CD14-positive monocyte (primary cell): ENCODE results near the gene PHF21B. TPM values are rescaled to one million over a fixed set of nuclear protein-coding genes. Genes with fewer than 3 reads are reported as not detected.

Experiments
- DNase-seq, 3 donors: peaks; one replicate each; pipeline ENCODE4 v3.0.0-alpha.2; 2011 to 2022
- H2AFZ ChIP-seq: 2 replicates; pipeline ENCODE4 v1.6.0; 2012; ENCODE audit warnings: mild to moderate bottlenecking, low read depth, low read length, inconsistent platforms; ENCODE audit not compliant: insufficient read depth, poor library complexity, severe bottlenecking
- H3K27ac ChIP-seq, 2 donors: 1 replicate in 1 of 2; 2 replicates in 1 of 2; pipeline ENCODE4 v1.5.1; 2012 to 2013; ENCODE audit warnings: low read length in 2 of 2, control low read depth in 1 of 2, inconsistent platforms in 1 of 2, low read depth in 1 of 2, mild to moderate bottlenecking in 1 of 2
- H3K27me3 ChIP-seq, 2 donors: one replicate each; pipeline versions ENCODE4 v1.6.0 to v1.6.1; 2011 to 2013; ENCODE audit warnings: low read length in 2 of 2; ENCODE audit not compliant: control insufficient read depth in 2 of 2, insufficient read depth in 2 of 2
- H3K36me3 ChIP-seq, 2 donors: replicated peaks in 1 of 2; 1 replicate in 1 of 2; 2 replicates in 1 of 2; pipeline versions ENCODE4 v1.5.1 to v1.6.1; 2012 to 2013; ENCODE audit warnings: low read length in 2 of 2, control low read depth in 1 of 2, inconsistent platforms in 1 of 2, mild to moderate bottlenecking in 1 of 2; ENCODE audit not compliant: insufficient read depth in 2 of 2, control insufficient read depth in 1 of 2
- H3K4me1 ChIP-seq, 2 donors: 1 replicate in 1 of 2; 2 replicates in 1 of 2; pipeline versions ENCODE4 v1.5.1 to v1.6.1; 2012 to 2013; ENCODE audit warnings: low read length in 2 of 2, control low read depth in 1 of 2, inconsistent platforms in 1 of 2, mild to moderate bottlenecking in 1 of 2, moderate library complexity in 1 of 2; ENCODE audit not compliant: insufficient read depth in 2 of 2, control insufficient read depth in 1 of 2
- H3K4me2 ChIP-seq: replicated peaks from 2 replicates; pipeline ENCODE3; 2012; ENCODE audit warnings: low read length, moderate library complexity, mild to moderate bottlenecking; ENCODE audit not compliant: poor library complexity, severe bottlenecking; ENCODE audit errors: extremely low read depth
- H3K4me3 ChIP-seq, 3 experiments: fragments of 200-600 bp in 1 of 3; sonication (generic) in 1 of 3; replicated peaks in 1 of 3; 1 replicate in 2 of 3; 2 replicates in 1 of 3; pipeline ENCODE4 v1.5.1; 2011 to 2013; ENCODE audit warnings: low read length in 3 of 3, mild to moderate bottlenecking in 3 of 3, control low read depth in 2 of 3, low read depth in 2 of 3, inconsistent platforms in 1 of 3, moderate library complexity in 1 of 3
- H3K79me2 ChIP-seq: 2 replicates; pipeline ENCODE4 v1.6.0; 2012; ENCODE audit warnings: mild to moderate bottlenecking, control low read depth, inconsistent platforms, low read length, moderate library complexity; ENCODE audit not compliant: insufficient read depth
- H3K9ac ChIP-seq: 2 replicates; pipeline ENCODE4 v1.6.0; 2017; ENCODE audit warnings: low read length, mild to moderate bottlenecking; ENCODE audit not compliant: insufficient read depth, poor library complexity, severe bottlenecking
- H3K9me3 ChIP-seq, 2 donors: replicated peaks in 1 of 2; 1 replicate in 1 of 2; 2 replicates in 1 of 2; pipeline versions ENCODE4 v1.5.1 to v1.6.1; 2012 to 2013; ENCODE audit warnings: low read length in 2 of 2, control low read depth in 1 of 2; ENCODE audit not compliant: control insufficient read depth in 1 of 2, insufficient read depth in 1 of 2
- H4K20me1 ChIP-seq: 2 replicates; pipeline ENCODE4 v1.6.0; 2012; ENCODE audit warnings: mild to moderate bottlenecking, low read length, control low read depth, moderate library complexity; ENCODE audit not compliant: insufficient read depth
- H3K27ac Mint-ChIP-seq, 7 donors: one replicate each; pipeline ENCODE4 v1.8.0; 2020; ENCODE audit warnings: mild to moderate bottlenecking in 7 of 7, mixed read lengths in 7 of 7, moderate library complexity in 6 of 7, inconsistent platforms in 2 of 7
- H3K27me3 Mint-ChIP-seq, 3 donors: one replicate each; pipeline ENCODE4 v1.8.0; 2021 to 2022; ENCODE audit warnings: low read depth in 3 of 3, mild to moderate bottlenecking in 3 of 3, mixed read lengths in 3 of 3, moderate library complexity in 3 of 3, inconsistent platforms in 1 of 3
- H3K36me3 Mint-ChIP-seq, 2 donors: one replicate each; pipeline ENCODE4 v1.8.0; 2020; ENCODE audit warnings: mixed read lengths in 2 of 2, inconsistent platforms in 1 of 2, mild to moderate bottlenecking in 1 of 2
- H3K4me1 Mint-ChIP-seq: one replicate; pipeline ENCODE4 v1.8.0; 2020; ENCODE audit warnings: mild to moderate bottlenecking, mixed read lengths
- H3K4me3 Mint-ChIP-seq, 2 donors: one replicate each; pipeline ENCODE4 v1.8.0; 2020; ENCODE audit warnings: mild to moderate bottlenecking in 2 of 2, mixed read lengths in 2 of 2, moderate library complexity in 1 of 2
- H3K9me3 Mint-ChIP-seq, 7 donors: one replicate each; pipeline ENCODE4 v1.8.0; 2020 to 2022; ENCODE audit warnings: mixed read lengths in 7 of 7, mild to moderate bottlenecking in 6 of 7, moderate library complexity in 6 of 7, inconsistent platforms in 2 of 7
- WGBS: methylation state at CpG from one replicate; pipeline ENCODE4 v1.1.5; 2013; ENCODE audit warnings: missing lambda C conversion rate; ENCODE audit not compliant: insufficient coverage; 5-methylcytosine and 5-hydroxymethylcytosine counted together
- intact Hi-C, 2 donors: fragments of 100-400 bp; cut with micrococcal nuclease; formaldehyde crosslinking; loops; one replicate each; pipeline versions ENCODE4 v1.15.0 to v1.15.1; 2023
- polyA plus RNA-seq, 3 donors: library from polyadenylated mRNA; depleted of rRNA in 1 of 3; unstranded in 2 of 3; stranded (reverse) in 1 of 3; fragments of 300-500 nt in 2 of 3; fragments of >200 nt in 1 of 3; fragmentation: Illumina TruSeq in 2 of 3; gene quantifications; 1 replicate in 2 of 3; 2 replicates in 1 of 3; pipeline ENCODE4 v1.2.3, GENCODE V29; 2012 to 2021
- TF ChIP-seq, protein P1 (sequence below): fragments of 200-600 bp; IDR thresholded peaks from one replicate; pipeline ENCODE4 v1.8.0; 2022; ENCODE audit warnings: antibody characterized with exemption, mild to moderate bottlenecking

PHF21B gene
- polyA plus RNA-seq, 3 donors: not detected

DNA sequence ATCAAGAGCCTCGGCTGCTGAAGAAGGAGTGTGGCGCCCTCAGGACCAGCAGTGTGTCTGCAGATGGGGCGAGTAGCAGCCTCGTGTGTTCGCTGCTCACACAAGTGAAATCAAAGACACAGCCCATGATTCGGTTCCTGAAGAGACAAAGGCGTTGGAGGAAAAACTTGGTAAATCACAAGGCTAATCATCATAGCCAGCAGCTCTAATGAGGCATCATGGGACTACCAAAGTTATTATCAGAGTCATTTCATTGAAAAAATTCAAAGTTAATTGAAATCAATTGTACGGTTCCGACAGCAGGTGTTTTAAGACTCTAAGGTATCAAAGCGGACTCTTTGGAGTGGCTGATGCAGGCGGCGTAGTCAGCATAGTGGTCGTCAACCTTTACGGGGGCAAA lies 9.5 kb downstream of the PHF21B start:
- H3K4me1 ChIP-seq: no peaks in the 10 kb centered on the region
- no peak overlapping the region for H3K27ac Mint-ChIP-seq
- H3K36me3 ChIP-seq: no peaks in the 10 kb centered on the region
- H4K20me1 ChIP-seq: no peaks in the 10 kb centered on the region
- no peaks in the 10 kb centered on the region for H3K79me2 ChIP-seq
- no peak overlapping the region for H3K4me2 ChIP-seq
- H3K27me3 Mint-ChIP-seq: peaks cover 17 to 33% (median 24%) of the 10 kb centered on the region in 3 donors
- peaks cover 0 to 2% (median 0%) of the 10 kb centered on the region in 7 donors for H3K9me3 Mint-ChIP-seq
- WGBS: 93% methylated on average over 13 of the region's 14 CpGs
- no peak for DNase-seq
- no peak overlapping the region for H3K4me3 ChIP-seq
- peaks cover 0 to 4% of the 10 kb centered on the region in 2 donors for H3K9me3 ChIP-seq
- TF ChIP-seq, protein P1, sequence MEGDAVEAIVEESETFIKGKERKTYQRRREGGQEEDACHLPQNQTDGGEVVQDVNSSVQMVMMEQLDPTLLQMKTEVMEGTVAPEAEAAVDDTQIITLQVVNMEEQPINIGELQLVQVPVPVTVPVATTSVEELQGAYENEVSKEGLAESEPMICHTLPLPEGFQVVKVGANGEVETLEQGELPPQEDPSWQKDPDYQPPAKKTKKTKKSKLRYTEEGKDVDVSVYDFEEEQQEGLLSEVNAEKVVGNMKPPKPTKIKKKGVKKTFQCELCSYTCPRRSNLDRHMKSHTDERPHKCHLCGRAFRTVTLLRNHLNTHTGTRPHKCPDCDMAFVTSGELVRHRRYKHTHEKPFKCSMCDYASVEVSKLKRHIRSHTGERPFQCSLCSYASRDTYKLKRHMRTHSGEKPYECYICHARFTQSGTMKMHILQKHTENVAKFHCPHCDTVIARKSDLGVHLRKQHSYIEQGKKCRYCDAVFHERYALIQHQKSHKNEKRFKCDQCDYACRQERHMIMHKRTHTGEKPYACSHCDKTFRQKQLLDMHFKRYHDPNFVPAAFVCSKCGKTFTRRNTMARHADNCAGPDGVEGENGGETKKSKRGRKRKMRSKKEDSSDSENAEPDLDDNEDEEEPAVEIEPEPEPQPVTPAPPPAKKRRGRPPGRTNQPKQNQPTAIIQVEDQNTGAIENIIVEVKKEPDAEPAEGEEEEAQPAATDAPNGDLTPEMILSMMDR: no peak
- intact Hi-C loops: no loop called here
- no peak overlapping the region for H3K27ac ChIP-seq
- no peak overlapping the region for H2AFZ ChIP-seq
- peaks cover 7 to 18% of the 10 kb centered on the region in 2 donors for H3K27me3 ChIP-seq
- no peak overlapping the region for H3K9ac ChIP-seq
- no peak overlapping the region for H3K4me3 Mint-ChIP-seq
- H3K4me1 Mint-ChIP-seq: no peaks in the 10 kb centered on the region
- H3K36me3 Mint-ChIP-seq: no peaks in the 10 kb centered on the region

GRCh38 chr22:44999687-45000086 lies 10.1 kb downstream of the PHF21B start:
- H3K27ac Mint-ChIP-seq: no peak overlapping the region
- Histone ChIP-seq H3K9ac (no peak overlapping the region), H2AFZ (no peak overlapping the region), H3K4me2 (no peak overlapping the region), H4K20me1 (no peaks in the 10 kb centered on the region), H3K9me3 (no peaks in the 10 kb centered on the region), H3K36me3 (no peaks in the 10 kb centered on the region), H3K4me1 (no peaks in the 10 kb centered on the region), H3K79me2 (no peaks in the 10 kb centered on the region), H3K4me3 (no peak overlapping the region), H3K27me3 (peaks cover 2 to 11% of the 10 kb centered on the region in 2 donors), H3K27ac (no peak overlapping the region)
- H3K36me3 Mint-ChIP-seq: no peaks in the 10 kb centered on the region
- H3K4me1 Mint-ChIP-seq: no peaks in the 10 kb centered on the region
- H3K27me3 Mint-ChIP-seq: peaks cover 10 to 26% (median 20%) of the 10 kb centered on the region in 3 donors
- TF ChIP-seq, protein P1: no peak
- no peak for DNase-seq
- 83% methylated on average over 12 of the region's 13 CpGs for WGBS
- intact Hi-C loops: no loop called here
- H3K4me3 Mint-ChIP-seq: no peak overlapping the region
- peaks cover 0 to 2% (median 0%) of the 10 kb centered on the region in 7 donors for H3K9me3 Mint-ChIP-seq
